Measurements from ENCODE around the gene POLR1H.

Gene POLR1H

GRCh38 chr6:30062471-30063178 is 1.6 kb downstream of the POLR1H start:
- DNase-seq, result no peak

- DNase-seq, result no peak
Measured at GRCh38 chr6:30063315-30063714, 2.2 kb downstream of the POLR1H start.

- peak; percentile 18 for DNase-seq
Measured at GRCh38 chr6:30066082-30066481, 5.0 kb downstream of the POLR1H start.

- peak; percentile 100 for DNase-seq
Measured at GRCh38 chr6:30066577-30067459, 5.8 kb downstream of the POLR1H start, which contains the start of gene PPP1R11. PPP1R11 (plus strand) TSS chr6:30067198; CDS start chr6:30067411, 213 bp downstream.

- no peak for DNase-seq
Measured at GRCh38 chr6:30067460-30068139, 6.5 kb downstream of the POLR1H start.

- no peak for DNase-seq
Measured at GRCh38 chr6:30071081-30071818, 10.2 kb downstream of the POLR1H start.

GRCh38 chr6:30071858-30072257 is 10.8 kb downstream of the POLR1H start:
- DNase-seq, result no peak

- peak; percentile 60 for DNase-seq
Measured at GRCh38 chr6:30073489-30074235, 12.6 kb downstream of the POLR1H start.

- DNase-seq, result peak; percentile 51
Measured at GRCh38 chr6:30074331-30075093, 13.4 kb downstream of the POLR1H start.

- peak; percentile 35 for DNase-seq
Measured at GRCh38 chr6:30075094-30075789, 14.2 kb downstream of the POLR1H start, which contains the start of gene RNF39. RNF39 (minus strand) TSS chr6:30075769; CDS start chr6:30075585, 184 bp downstream.

GRCh38 chr6:30075790-30076732 is 15.0 kb downstream of the POLR1H start:
- DNase-seq, result peak; percentile 62

- DNase-seq, result no peak
Measured at GRCh38 chr6:30077218-30077617, 16.2 kb downstream of the POLR1H start.

- no peak for DNase-seq
Measured at GRCh38 chr6:30087876-30088275, 26.8 kb downstream of the POLR1H start.

- peak; percentile 81 for DNase-seq
Measured at GRCh38 chr6:30091577-30092381, 30.7 kb downstream of the POLR1H start.

- no peak for DNase-seq
Measured at GRCh38 chr6:30092852-30093543, 31.9 kb downstream of the POLR1H start.

GRCh38 chr6:30093951-30094661 is 33.0 kb downstream of the POLR1H start:
- DNase-seq, result no peak

- no peak for DNase-seq
Measured at GRCh38 chr6:30096829-30097228, 35.8 kb downstream of the POLR1H start.

Measured in NCI-H69 (cell line).